Activated B cell treated with CpG ODN at 0.5 μM for 24 hours (primary cell): ENCODE results near the gene TNNT1. TPM values are rescaled to one million over a fixed set of nuclear protein-coding genes. Genes with fewer than 3 reads are reported as not detected.

Experiments
- ATAC-seq: fragments of 200-7000 bp; cut with Tn5 transposase; one replicate; pipeline ENCODE4 v1.10.0; 2021; ENCODE audit warnings: low read depth, mild to moderate bottlenecking, moderate library complexity
- CTCF ChIA-PET: fragments of 350-600 bp; sonication (Branson Sonifier 250); formaldehyde crosslinking; loops from one replicate; lab custom pipeline; 2021; ENCODE audit warnings: antibody characterized with exemption; lab: Charles Lee
- POLR2A ChIA-PET: fragments of 350-600 bp; sonication (Branson Sonifier 250); formaldehyde crosslinking; loops from one replicate; lab custom pipeline; 2021; ENCODE audit warnings: antibody characterized with exemption; lab: Charles Lee
- DNase-seq: peaks from one replicate; pipeline ENCODE4 v3.0.0; 2022
- H3K27ac Mint-ChIP-seq: one replicate; pipeline ENCODE4 v1.8.0; 2020; ENCODE audit warnings: mixed read lengths
- H3K27me3 Mint-ChIP-seq: one replicate; pipeline ENCODE4 v1.8.0; 2021; ENCODE audit warnings: mixed read lengths
- H3K36me3 Mint-ChIP-seq: one replicate; pipeline ENCODE4 v1.8.0; 2021; ENCODE audit warnings: low read depth, mixed read lengths
- H3K4me1 Mint-ChIP-seq: one replicate; pipeline ENCODE4 v1.8.0; 2021; ENCODE audit warnings: mixed read lengths
- H3K4me3 Mint-ChIP-seq: one replicate; pipeline ENCODE4 v1.8.0; 2020; ENCODE audit warnings: mild to moderate bottlenecking, mixed read lengths
- H3K9me3 Mint-ChIP-seq: one replicate; pipeline ENCODE4 v1.8.0; 2020; ENCODE audit warnings: mixed read lengths
- intact Hi-C: fragments of 100-400 bp; cut with micrococcal nuclease; formaldehyde crosslinking; loops from one replicate; pipeline ENCODE4 v1.15.1; 2024
- total RNA-seq: library from RNA; stranded (reverse); gene quantifications from 2 replicates; pipeline ENCODE4 v1.2.3, GENCODE V29; 2022
- TF ChIP-seq, protein P1 (sequence below): fragments of 200-600 bp; IDR thresholded peaks from one replicate; pipeline ENCODE4 v1.8.0; 2022; ENCODE audit warnings: antibody characterized with exemption, mild to moderate bottlenecking

TNNT1 gene
- total RNA-seq, 1 donor from 2014 or later: not detected

DNA sequence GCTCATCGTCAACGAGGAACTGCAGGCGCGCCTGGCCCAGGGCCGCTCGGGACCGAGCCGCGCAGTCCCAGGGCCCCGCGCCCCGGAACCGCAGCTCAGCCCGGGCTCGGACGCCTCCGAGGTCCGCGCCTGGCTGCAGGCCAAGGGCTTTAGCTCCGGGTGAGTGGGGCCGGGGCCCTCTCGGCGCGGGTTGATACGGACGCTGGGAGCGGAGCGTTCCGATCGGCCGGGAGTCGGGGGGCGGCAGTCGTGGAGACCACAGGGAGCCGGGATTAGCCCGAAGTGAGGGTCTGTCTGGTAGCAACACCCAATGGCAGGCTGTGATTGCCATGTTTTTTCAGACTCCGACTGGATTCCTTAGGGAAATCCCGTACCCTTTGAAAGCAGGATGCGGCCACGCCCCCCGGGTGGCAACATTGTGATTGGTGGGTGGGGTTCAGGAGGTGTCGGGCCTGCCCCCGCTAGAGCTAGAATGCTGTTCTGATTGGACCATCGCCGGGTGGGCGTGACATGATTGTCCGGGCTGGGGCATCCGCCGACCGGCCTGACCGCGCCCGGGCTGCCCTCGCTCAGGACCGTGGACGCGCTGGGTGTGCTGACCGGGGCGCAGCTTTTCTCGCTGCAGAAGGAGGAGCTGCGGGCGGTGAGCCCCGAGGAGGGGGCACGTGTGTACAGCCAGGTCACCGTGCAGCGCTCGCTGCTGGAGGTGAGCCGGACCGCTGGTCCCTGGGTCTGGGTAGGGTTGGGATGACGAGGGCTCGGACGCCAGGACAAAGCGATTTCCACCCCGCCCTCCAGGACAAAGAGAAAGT is 62.1 kb downstream of the TNNT1 start:
- Mint-ChIP-seq H3K4me1 (peaks cover 31% of the 10 kb centered on the region), H3K4me3 (peak overlapping the region; percentile 69), H3K27ac (no peak overlapping the region), H3K36me3 (peaks cover 12% of the 10 kb centered on the region), H3K27me3 (peaks cover 49% of the 10 kb centered on the region), H3K9me3 (no peaks in the 10 kb centered on the region)
- CTCF ChIA-PET: no interaction called here
- POLR2A ChIA-PET: interaction anchor here (1.0 to 1.6 kb wide), 3 partner anchors 30 to 513 kb away, joined by 3 to 6 read pairs (median 3); partner anchors contain the start of genes FIZ1, PPP1R12C and PPP6R1
- TF ChIP-seq, protein P1, sequence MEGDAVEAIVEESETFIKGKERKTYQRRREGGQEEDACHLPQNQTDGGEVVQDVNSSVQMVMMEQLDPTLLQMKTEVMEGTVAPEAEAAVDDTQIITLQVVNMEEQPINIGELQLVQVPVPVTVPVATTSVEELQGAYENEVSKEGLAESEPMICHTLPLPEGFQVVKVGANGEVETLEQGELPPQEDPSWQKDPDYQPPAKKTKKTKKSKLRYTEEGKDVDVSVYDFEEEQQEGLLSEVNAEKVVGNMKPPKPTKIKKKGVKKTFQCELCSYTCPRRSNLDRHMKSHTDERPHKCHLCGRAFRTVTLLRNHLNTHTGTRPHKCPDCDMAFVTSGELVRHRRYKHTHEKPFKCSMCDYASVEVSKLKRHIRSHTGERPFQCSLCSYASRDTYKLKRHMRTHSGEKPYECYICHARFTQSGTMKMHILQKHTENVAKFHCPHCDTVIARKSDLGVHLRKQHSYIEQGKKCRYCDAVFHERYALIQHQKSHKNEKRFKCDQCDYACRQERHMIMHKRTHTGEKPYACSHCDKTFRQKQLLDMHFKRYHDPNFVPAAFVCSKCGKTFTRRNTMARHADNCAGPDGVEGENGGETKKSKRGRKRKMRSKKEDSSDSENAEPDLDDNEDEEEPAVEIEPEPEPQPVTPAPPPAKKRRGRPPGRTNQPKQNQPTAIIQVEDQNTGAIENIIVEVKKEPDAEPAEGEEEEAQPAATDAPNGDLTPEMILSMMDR: no peak
- peak; percentile 52 for ATAC-seq
- peak; percentile 39 for DNase-seq
- intact Hi-C loops: loop anchor here (2.0 kb wide), 1 partner anchor 332 kb away; no protein-coding TSS in a partner anchor

DNA sequence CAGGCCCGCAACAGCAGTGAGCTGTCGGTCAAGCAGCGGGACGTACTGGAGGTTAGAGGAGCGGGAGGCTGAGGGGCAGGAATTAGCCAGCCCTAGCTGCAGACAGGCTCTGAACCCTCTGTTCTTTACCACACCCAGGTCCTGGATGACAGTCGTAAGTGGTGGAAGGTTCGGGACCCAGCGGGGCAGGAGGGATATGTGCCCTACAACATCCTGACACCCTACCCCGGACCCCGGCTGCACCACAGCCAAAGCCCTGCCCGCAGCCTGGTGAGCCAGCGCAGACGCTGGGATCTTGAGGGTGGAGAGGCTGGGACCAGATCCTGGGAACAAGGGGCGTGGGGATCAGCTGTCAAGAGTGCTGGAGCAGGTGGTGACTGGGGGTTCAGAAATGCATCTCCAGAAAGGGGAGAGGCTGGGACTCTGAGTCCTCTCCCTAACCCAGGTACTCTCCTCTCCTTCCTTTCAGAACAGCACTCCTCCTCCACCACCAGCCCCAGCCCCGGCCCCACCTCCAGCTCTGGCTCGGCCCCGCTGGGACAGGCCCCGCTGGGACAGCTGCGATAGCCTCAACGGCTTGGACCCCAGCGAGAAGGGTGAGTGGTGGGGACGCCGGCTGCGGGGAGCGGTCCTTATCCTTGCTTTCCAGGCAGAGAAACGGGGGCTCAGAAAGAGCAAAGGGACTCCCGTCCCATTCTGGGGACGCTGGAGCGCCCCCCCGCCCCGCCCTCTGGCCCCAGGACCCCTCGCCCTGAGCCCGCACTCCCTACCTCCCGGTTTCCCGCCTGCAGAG is 62.9 kb downstream of the TNNT1 start:
- no peaks in the 10 kb centered on the region for H3K9me3 Mint-ChIP-seq
- intact Hi-C loops: loop anchor here (2.0 kb wide), 1 partner anchor 333 kb away; no protein-coding TSS in a partner anchor
- no peak overlapping the region for H3K27ac Mint-ChIP-seq
- H3K36me3 Mint-ChIP-seq: peaks cover 12% of the 10 kb centered on the region
- peaks cover 50% of the 10 kb centered on the region for H3K27me3 Mint-ChIP-seq
- H3K4me1 Mint-ChIP-seq: peaks cover 37% of the 10 kb centered on the region
- H3K4me3 Mint-ChIP-seq: no peak overlapping the region
- DNase-seq: no peak
- ChIA-PET CTCF (no interaction called here), POLR2A (interaction anchor here (1.0 to 1.6 kb wide), 3 partner anchors 31 to 513 kb away, joined by 3 to 6 read pairs (median 3); partner anchors contain the start of genes FIZ1, PPP1R12C and PPP6R1)
- no peak for ATAC-seq
- TF ChIP-seq, protein P1: no peak

DNA sequence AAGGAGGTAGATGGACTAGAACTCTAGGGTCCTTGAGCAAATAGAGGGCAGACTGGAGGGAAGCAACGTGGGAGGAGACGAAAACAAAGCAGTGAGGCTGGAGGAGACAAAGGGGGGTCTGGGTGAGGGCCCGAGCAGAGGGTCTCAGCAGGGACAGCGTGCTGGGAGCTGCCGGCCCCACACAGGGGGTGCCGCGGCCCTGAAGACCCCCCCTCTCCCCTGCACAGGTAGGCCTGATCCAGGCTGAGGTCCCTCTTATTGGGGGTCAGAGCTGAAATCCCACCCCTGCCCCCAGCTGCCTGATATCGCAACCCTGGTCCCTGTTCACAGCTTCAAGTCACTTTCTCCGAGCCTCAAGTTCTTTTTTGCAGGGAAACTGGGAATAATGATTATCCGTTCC is 64.6 kb downstream of the TNNT1 start:
- no peaks in the 10 kb centered on the region for H3K9me3 Mint-ChIP-seq
- H3K27ac Mint-ChIP-seq: no peak overlapping the region
- H3K36me3 Mint-ChIP-seq: no peaks in the 10 kb centered on the region
- H3K4me1 Mint-ChIP-seq: peaks cover 50% of the 10 kb centered on the region
- ChIA-PET POLR2A (interaction anchor here (0.8 kb wide), 1 partner anchor 564 kb away, joined by 3 read pairs; the partner anchor contains the start of gene CCDC106), CTCF (no interaction called here)
- TF ChIP-seq, protein P1: no peak
- ATAC-seq (no peak), DNase-seq (no peak)
- H3K27me3 Mint-ChIP-seq: peaks cover 58% of the 10 kb centered on the region
- intact Hi-C loops: loop anchor here (5.0 kb wide), 1 partner anchor 93 kb away; no protein-coding TSS in a partner anchor
- no peak overlapping the region for H3K4me3 Mint-ChIP-seq

DNA sequence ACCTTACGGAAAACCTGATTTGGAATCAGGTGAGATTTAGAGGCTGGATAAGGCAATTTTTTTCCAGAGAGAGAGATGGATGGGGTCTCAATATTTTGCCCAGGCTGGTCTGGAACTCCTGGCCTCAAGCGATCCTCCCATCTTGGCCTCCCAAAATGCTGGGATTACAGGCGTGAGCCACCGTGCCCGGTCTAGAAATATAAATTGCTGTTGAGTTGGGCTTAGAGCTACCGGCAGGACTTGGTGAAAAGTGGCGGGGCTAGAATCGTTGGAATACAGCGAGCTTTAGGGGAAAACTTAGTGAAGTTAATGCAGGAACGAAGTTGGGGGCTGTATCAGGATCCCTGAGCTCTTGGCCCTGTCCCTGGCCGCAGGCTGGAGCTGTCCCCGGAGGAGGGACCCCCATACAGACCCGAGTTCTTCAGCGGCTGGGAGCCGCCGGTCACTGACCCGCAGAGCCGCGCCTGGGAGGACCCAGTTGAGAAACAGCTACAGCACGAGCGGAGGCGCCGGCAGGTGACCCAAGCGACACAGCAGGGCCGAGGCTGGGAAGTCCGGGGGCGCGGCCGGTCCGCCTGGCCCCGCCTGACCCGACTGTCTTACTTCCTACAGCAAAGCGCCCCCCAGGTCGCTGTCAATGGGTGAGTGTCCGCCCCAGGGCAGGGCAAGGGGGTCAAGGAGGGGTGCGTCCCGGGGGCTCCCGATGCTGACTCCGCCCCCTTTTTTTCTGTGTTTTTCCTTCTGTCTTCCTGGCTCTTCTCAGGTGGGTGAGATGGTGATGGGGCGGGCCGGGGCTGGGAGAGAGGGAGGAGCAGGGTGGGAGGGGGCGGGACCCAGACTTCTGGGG is 65.8 kb downstream of the TNNT1 start:
- TF ChIP-seq, protein P1: no peak
- ChIA-PET POLR2A (no interaction called here), CTCF (no interaction called here)
- H3K27me3 Mint-ChIP-seq: peaks cover 53% of the 10 kb centered on the region
- no peaks in the 10 kb centered on the region for H3K9me3 Mint-ChIP-seq
- intact Hi-C loops: loop anchor here (5.0 kb wide), 1 partner anchor 94 kb away; no protein-coding TSS in a partner anchor
- no peak for DNase-seq
- no peak overlapping the region for H3K4me3 Mint-ChIP-seq
- no peak for ATAC-seq
- H3K27ac Mint-ChIP-seq: no peak overlapping the region
- H3K4me1 Mint-ChIP-seq: peaks cover 46% of the 10 kb centered on the region
- H3K36me3 Mint-ChIP-seq: no peaks in the 10 kb centered on the region

Other genes starting within 250 kb of the TNNT1 start
- not detected in 2 replicates for gene NCR1, start 243.1 kb downstream of the TNNT1 start, total RNA-seq
- 0.27 and 0.33 TPM in 2 replicates for gene NLRP7, start 201.7 kb downstream of the TNNT1 start, total RNA-seq
- gene NLRP2, start 182.8 kb downstream of the TNNT1 start, total RNA-seq: 28.9 and 31.7 TPM in 2 replicates
- gene GP6, start 110.9 kb downstream of the TNNT1 start, total RNA-seq: not detected in 2 replicates
- 10.3 and 12.4 TPM in 2 replicates for gene RDH13, start 86.1 kb downstream of the TNNT1 start, total RNA-seq
- gene EPS8L1, start 73.3 kb downstream of the TNNT1 start, total RNA-seq: 0.38 and 1.0 TPM in 2 replicates
- 115 and 139 TPM in 2 replicates for gene PPP1R12C, start 31.6 kb downstream of the TNNT1 start, total RNA-seq
- gene TNNI3, start 8.5 kb upstream of the TNNT1 start, total RNA-seq: not detected in 2 replicates
- gene DNAAF3, start 17.4 kb upstream of the TNNT1 start, total RNA-seq: not detected in 2 replicates
- not detected in 2 replicates for gene SYT5, start 31.1 kb upstream of the TNNT1 start, total RNA-seq
- not detected in 2 replicates for gene PTPRH, start 60.3 kb upstream of the TNNT1 start, total RNA-seq
- 12.6 and 14.8 TPM in 2 replicates for gene TMEM86B, start 79.6 kb upstream of the TNNT1 start, total RNA-seq
- gene PPP6R1, start 109.8 kb upstream of the TNNT1 start, total RNA-seq: 203 and 220 TPM in 2 replicates
- 32.2 and 32.9 TPM in 2 replicates for gene HSPBP1, start 130.9 kb upstream of the TNNT1 start, total RNA-seq
- 1.3 and 2.7 TPM in 2 replicates for gene BRSK1, start 134.8 kb upstream of the TNNT1 start, total RNA-seq
- gene TMEM150B, start 176.1 kb upstream of the TNNT1 start, total RNA-seq: not detected in 2 replicates
- 7.2 and 8.1 TPM in 2 replicates for gene KMT5C, start 190.7 kb upstream of the TNNT1 start, total RNA-seq
- gene COX6B2, start 205.5 kb upstream of the TNNT1 start, total RNA-seq: not detected in 2 replicates
- not detected in 2 replicates for gene GARIN5B, start 214.1 kb upstream of the TNNT1 start, total RNA-seq
- gene IL11, start 221.3 kb upstream of the TNNT1 start, total RNA-seq: not detected in 2 replicates
- gene TMEM190, start 227.6 kb upstream of the TNNT1 start, total RNA-seq: not detected in 2 replicates
- 3.8 and 4.9 TPM in 2 replicates for gene TMEM238, start 235.1 kb upstream of the TNNT1 start, total RNA-seq
- 3,790 and 4,042 TPM in 2 replicates for gene RPL28, start 236.7 kb upstream of the TNNT1 start, total RNA-seq